Psoas muscle (tissue), 8 donors: ENCODE results near the gene B9D1. TPM values are rescaled to one million over a fixed set of nuclear protein-coding genes. Genes with fewer than 3 reads are reported as not detected.
A peak's percentile ranks its signal among the peaks of the same experiment; 100 is the strongest.

Source experiments
- ATAC-seq, 4 donors: fragments of 200-7000 bp; cut with Tn5 transposase; one replicate each; pipeline ENCODE4 v1.9.1; 2020; ENCODE audit warnings: moderate library complexity in 3 of 4, mild to moderate bottlenecking in 2 of 4
- DNase-seq, 2 donors: peaks; one replicate each; pipeline ENCODE4 v3.0.0-alpha.2; 2020
- H3K27ac ChIP-seq: fragments of 200-600 bp; one replicate; pipeline ENCODE4 v1.8.0; 2022
- H3K27me3 ChIP-seq, 3 donors: fragments of 200-600 bp in 1 of 3; one replicate each; pipeline versions ENCODE4 v1.6.1 to v1.8.0; 2013 to 2022; ENCODE audit warnings: low read length in 2 of 3, mild to moderate bottlenecking in 2 of 3, moderate library complexity in 1 of 3; ENCODE audit not compliant: insufficient read depth in 3 of 3
- H3K36me3 ChIP-seq, 2 donors: fragments of 200-600 bp in 1 of 2; one replicate each; pipeline versions ENCODE4 v1.6.1 to v1.8.0; 2013 to 2022; ENCODE audit warnings: low read depth in 1 of 2, mild to moderate bottlenecking in 1 of 2, moderate library complexity in 1 of 2; ENCODE audit not compliant: insufficient read depth in 1 of 2
- H3K4me1 ChIP-seq: fragments of 200-600 bp; one replicate; pipeline ENCODE4 v1.8.0; 2022
- H3K4me3 ChIP-seq: fragments of 200-600 bp; one replicate; pipeline ENCODE4 v1.8.0; 2022; ENCODE audit warnings: mild to moderate bottlenecking
- H3K9me3 ChIP-seq: fragments of 200-600 bp; one replicate; pipeline ENCODE4 v1.8.0; 2022
- CTCF ChIP-seq: fragments of 200-600 bp; IDR thresholded peaks from one replicate; pipeline ENCODE4 v1.8.0; 2022; ENCODE audit warnings: antibody characterized with exemption
- WGBS, 3 donors: extraction: QIAGEN DNeasy Blood & Tissue Kit; methylation state at CpG; one replicate each; pipeline versions ENCODE4 v1.1.6 to v1.1.7; 2013; 5-methylcytosine and 5-hydroxymethylcytosine counted together
- intact Hi-C, 2 donors: fragments of 100-400 bp; cut with DNase I; formaldehyde crosslinking; loops; one replicate each; pipeline versions ENCODE4 v1.11.0 to v1.14.2; 2022
- polyA plus RNA-seq, 3 donors: library from polyadenylated mRNA; stranded (reverse); fragments of 200-250 nt; gene quantifications; one replicate each; pipeline ENCODE4 v1.2.3, GENCODE V29; 2013
- total RNA-seq, 4 donors: library from RNA; stranded (reverse); fragmentation: NEBNext Ultra II Directional in 2 of 4; extraction: Animal tissue kit (Norgen Biotek cat#: 25700) in 2 of 4; gene quantifications; one replicate each; pipeline versions ENCODE4 v1.2.1 to v1.2.4, GENCODE V29; 2021 to 2023
- donor health status: healthy with polysubstance abuse.
- donor health status: DM: no; HTN: no; CAD: no; lungs with moderate emphysema.
- donor health status: Bipolar disorder and iron deficiency.
- donor health status: healthy.
- donor health status: DM: yes; HTN: yes; CAD: no.
- donor health status: DM: no; HTN: no; CAD: no.
- donor health status: DM: no; HTN: no; CAD: no.
- donor health status: DM: yes; HTN: yes; CAD: no.

The B9D1 gene
- total and polyA plus RNA-seq, 7 donors, result 4.7 to 9.2 (median 7.0) TPM

- no peak for TF ChIP-seq CTCF
- H3K36me3 ChIP-seq, result peaks cover 0 to 60% of the 10 kb centered on the region in 2 donors
- H3K27ac ChIP-seq, result peak overlapping the region; percentile 50
- intact Hi-C loops, result no loop called here
- DNase-seq (peak in 1 of 2 donors; percentile 75), ATAC-seq (peak in 1 of 4 donors; percentile 19)
- peaks cover 28% of the 10 kb centered on the region for H3K4me1 ChIP-seq
- no peaks in the 10 kb centered on the region for H3K9me3 ChIP-seq
- H3K27me3 ChIP-seq, result no peaks in the 10 kb centered on the region
- 59 to 76% (median 71%) methylated on average over 6 of the region's 6 CpGs for WGBS, 3 donors
- H3K4me3 ChIP-seq, result no peak overlapping the region
Observed at GRCh38 chr17:19383681-19384470, 21.4 kb upstream of the B9D1 start.

- intact Hi-C loops, result no loop called here
- no peak for TF ChIP-seq CTCF
- Histone ChIP-seq H3K27me3 (no peaks in the 10 kb centered on the region), H3K4me1 (peaks cover 24% of the 10 kb centered on the region), H3K27ac (no peak overlapping the region), H3K36me3 (peaks cover 0 to 60% of the 10 kb centered on the region in 2 donors), H3K4me3 (no peak overlapping the region), H3K9me3 (no peaks in the 10 kb centered on the region)
- no peak for DNase-seq
- 83 to 89% (median 87%) methylated on average over 12 to 13 of the region's 13 CpGs for WGBS, 3 donors
- no peak for ATAC-seq
Observed at GRCh38 chr17:19382531-19383444, 20.3 kb upstream of the B9D1 start.

- ATAC-seq (no peak), DNase-seq (no peak)
- H3K9me3 ChIP-seq, result no peaks in the 10 kb centered on the region
- peaks cover 0 to 60% of the 10 kb centered on the region in 2 donors for H3K36me3 ChIP-seq
- TF ChIP-seq CTCF, result no peak
- H3K27ac ChIP-seq, result no peak overlapping the region
- H3K4me3 ChIP-seq, result no peak overlapping the region
- H3K27me3 ChIP-seq, result no peaks in the 10 kb centered on the region
- 90 to 92% (median 91%) methylated on average over 24 to 31 of the region's 31 CpGs for WGBS, 3 donors
- intact Hi-C loops, result no loop called here
- H3K4me1 ChIP-seq, result peaks cover 27% of the 10 kb centered on the region
Observed at GRCh38 chr17:19381741-19382444, 19.4 kb upstream of the B9D1 start.

- Histone ChIP-seq H3K9me3 (no peaks in the 10 kb centered on the region), H3K4me1 (peaks cover 25% of the 10 kb centered on the region), H3K4me3 (no peak overlapping the region), H3K27ac (no peak overlapping the region), H3K27me3 (no peaks in the 10 kb centered on the region), H3K36me3 (peaks cover 0 to 60% of the 10 kb centered on the region in 2 donors)
- ATAC-seq, result no peak
- intact Hi-C loops, result no loop called here
- 91 to 93% (median 93%) methylated on average over 7 of the region's 7 CpGs for WGBS, 3 donors
- DNase-seq, result no peak
- TF ChIP-seq CTCF, result no peak
Observed at GRCh38 chr17:19381361-19381740, 18.8 kb upstream of the B9D1 start.
